Stimulated activated CD4-positive, alpha-beta T cell treated with anti-CD3 and anti-CD28 coated beads, Interleukin-1b, Interleukin-23, amount 100 ng/mL, for 24 hours (primary cell): ENCODE measurements around the gene SHF.
"Not testable (repeated sequence)": the region's sequence is repeated elsewhere in the genome, so short reads cannot be mapped to it uniquely, and the experiment has no call there.

ENCODE experiments used
- DNase-seq, 4 experiments: peaks; one replicate each; pipeline ENCODE4 v3.0.0-alpha.2; 2020; ENCODE audit warnings: low read depth in 4 of 4, low spot score in 1 of 4

The SHF gene

GRCh38 chr15:45147606-45148005 is 40.2 kb downstream of the SHF start:
- DNase-seq, result no peak

- no peak for DNase-seq
These were observed 41.4 kb downstream of the SHF start for GRCh38 chr15:45146405-45146804.

GRCh38 chr15:45144775-45145174 is 43.0 kb downstream of the SHF start:
- no peak for DNase-seq

- DNase-seq, result no peak
These were observed 43.8 kb downstream of the SHF start for GRCh38 chr15:45143946-45144345.

GRCh38 chr15:45143056-45143455 is 44.7 kb downstream of the SHF start:
- DNase-seq, result no peak

GRCh38 chr15:45141386-45141785 is 46.4 kb downstream of the SHF start:
- DNase-seq, result no peak

GRCh38 chr15:45140557-45141250 is 47.1 kb downstream of the SHF start:
- DNase-seq, result no peak

GRCh38 chr15:45139770-45140169 is 48.0 kb downstream of the SHF start:
- no peak for DNase-seq

- no peak for DNase-seq
These were observed 48.7 kb downstream of the SHF start for GRCh38 chr15:45138814-45139765.

GRCh38 chr15:45137703-45138102 is 50.1 kb downstream of the SHF start:
- DNase-seq, result no peak

GRCh38 chr15:45136378-45136764 is 51.4 kb downstream of the SHF start:
- DNase-seq, result no peak

- DNase-seq, result not testable (repeated sequence)
These were observed 51.9 kb downstream of the SHF start for GRCh38 chr15:45135705-45136377.

- DNase-seq, result no peak
These were observed 52.8 kb downstream of the SHF start for GRCh38 chr15:45134682-45135604.

- DNase-seq, result no peak
These were observed 53.7 kb downstream of the SHF start for GRCh38 chr15:45134046-45134445.

- no peak for DNase-seq
These were observed 54.2 kb downstream of the SHF start for GRCh38 chr15:45133561-45133920.

- DNase-seq, result no peak
These were observed 54.8 kb downstream of the SHF start for GRCh38 chr15:45132844-45133560.

- DNase-seq, result no peak
These were observed 56.3 kb downstream of the SHF start for GRCh38 chr15:45131510-45131909.

- no peak for DNase-seq
These were observed 57.3 kb downstream of the SHF start for GRCh38 chr15:45130291-45131000.

- no peak for DNase-seq
These were observed 58.1 kb downstream of the SHF start, which contains the start of the genes DUOX1 and DUOXA1 for GRCh38 chr15:45129651-45130129. DUOX1 (plus strand) TSS chr15:45129994; CDS start chr15:45131967, 1,973 bp downstream. DUOXA1 (minus strand) TSS chr15:45129879; CDS start chr15:45123014, 6,865 bp downstream.
